ENCODE measurements around the gene WIPF3. TPM values are rescaled to one million over a fixed set of nuclear protein-coding genes. Genes with fewer than 3 reads are reported as not detected.
A peak's percentile ranks its signal among the peaks of the same experiment; 100 is the strongest.

WIPF3 gene
- polyA plus RNA-seq, 3 donors: 4.8 to 7.6 (median 5.8) TPM

- DNase-seq: no peak
These were observed 94.4 kb downstream of the WIPF3 start for GRCh38 chr7:29900745-29901144.

DNA sequence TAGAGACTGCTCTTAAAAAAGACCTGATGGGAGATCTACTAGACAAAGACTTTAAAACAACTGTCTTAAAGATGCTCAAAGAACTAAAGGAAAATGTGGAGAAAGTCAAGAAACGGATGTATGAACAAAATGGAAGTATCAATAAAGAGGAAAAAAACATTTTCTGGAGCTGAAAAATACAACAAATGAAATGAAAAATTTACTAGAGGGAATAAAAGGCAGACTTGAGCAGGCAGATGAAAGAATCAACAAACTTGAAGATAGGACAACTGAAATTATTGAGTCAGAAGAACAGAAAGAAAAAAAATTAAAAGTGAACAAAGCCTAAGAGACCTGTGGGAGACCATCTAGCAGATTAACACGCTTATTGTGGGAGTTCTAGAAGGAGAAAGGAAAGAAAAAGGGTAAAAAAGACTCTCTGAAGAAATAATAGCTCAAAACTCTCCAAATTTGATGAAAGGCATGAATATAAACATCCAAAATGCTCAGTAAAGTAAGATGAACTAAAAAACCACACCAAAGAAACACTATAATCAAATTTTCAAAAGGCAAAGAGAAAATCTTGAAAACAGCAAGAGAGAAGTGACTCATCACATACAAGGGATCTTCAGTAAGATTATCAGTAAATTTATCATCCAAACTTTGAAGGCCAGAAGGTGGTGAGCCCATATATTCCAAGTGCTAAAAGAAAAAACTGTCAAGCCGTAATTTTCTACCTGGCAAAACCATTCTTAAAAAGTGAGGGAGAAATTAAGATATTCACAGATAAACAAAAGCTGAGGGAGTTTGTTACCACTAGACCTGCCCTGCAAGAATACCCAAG is 100.1 kb downstream of the WIPF3 start:
- no peak for DNase-seq

DNA sequence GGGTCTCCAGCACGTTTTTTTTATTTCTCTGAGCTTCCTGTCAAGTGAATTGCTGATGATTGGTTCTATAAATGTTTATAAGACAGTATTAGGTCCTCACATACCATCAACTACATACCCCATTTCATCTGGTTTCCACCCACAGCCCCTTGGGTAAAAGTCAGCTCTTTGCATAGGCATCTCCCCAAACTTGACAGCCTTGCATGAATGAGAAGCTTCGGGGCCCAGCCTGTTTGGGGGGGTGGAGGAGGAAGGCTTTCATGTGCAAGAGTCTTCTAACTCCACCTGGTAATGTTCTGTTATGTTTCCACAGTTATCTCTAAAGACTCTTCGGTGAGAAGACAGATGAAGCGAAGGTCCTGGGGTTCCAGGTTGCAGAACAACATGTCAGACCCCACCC is 107.9 kb downstream of the WIPF3 start:
- no peak for DNase-seq

DNA sequence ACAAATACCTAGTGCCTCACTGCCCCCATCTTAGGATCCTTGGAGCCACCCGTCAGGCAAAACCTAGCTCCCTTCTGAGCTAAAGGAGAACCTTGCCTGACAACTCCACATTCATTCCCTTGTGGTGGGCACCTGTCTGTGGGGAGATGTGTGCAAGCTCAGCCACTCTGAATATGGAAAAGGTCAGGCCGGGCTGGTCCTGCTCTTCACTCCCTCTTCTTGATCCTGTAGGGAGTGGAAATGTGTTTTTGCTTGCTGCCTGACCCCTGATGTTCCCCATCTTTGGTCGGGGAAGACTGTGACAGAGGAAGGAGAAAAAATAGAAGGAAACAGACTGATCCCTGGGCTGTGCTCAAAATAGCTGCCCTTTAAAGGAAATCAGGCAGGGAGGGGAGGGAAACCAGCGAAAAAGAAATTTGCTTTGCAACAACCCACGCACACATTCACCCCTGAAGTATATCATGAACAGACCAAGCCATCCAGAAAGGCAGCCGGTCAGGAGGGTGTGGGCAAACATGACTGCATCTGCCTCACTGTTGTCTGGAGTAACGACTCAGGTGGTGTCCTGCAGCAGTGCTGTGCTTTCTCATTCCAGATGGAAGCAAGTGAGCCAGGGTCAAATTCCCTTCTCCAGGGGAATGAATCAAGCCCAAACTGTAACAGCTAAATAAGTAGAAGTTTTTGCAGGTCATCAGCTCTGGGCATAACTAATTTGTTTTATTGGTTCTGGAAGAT is 109.3 kb downstream of the WIPF3 start:
- DNase-seq: peak; percentile 48

DNA sequence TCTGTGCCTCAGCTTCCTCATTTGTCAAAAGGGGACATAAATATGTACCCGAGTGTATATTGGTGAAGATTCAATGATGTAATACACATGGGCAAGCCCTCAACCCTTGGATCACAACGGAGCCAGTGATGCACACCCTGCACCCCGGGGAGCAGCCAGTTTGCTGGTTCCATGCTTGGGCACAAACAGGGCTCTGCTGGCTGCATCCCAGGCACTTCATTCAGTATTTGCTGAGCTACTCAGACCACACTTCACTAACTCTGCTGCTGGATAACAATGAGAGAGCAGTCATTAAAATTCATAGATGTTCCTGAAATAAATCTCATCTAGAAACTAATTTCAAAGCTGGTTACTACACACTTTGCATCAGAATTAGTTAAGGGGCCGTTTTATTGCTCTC is 111.3 kb downstream of the WIPF3 start:
- no peak for DNase-seq

GRCh38 chr7:29918850-29919249 is 112.5 kb downstream of the WIPF3 start:
- no peak for DNase-seq

DNA sequence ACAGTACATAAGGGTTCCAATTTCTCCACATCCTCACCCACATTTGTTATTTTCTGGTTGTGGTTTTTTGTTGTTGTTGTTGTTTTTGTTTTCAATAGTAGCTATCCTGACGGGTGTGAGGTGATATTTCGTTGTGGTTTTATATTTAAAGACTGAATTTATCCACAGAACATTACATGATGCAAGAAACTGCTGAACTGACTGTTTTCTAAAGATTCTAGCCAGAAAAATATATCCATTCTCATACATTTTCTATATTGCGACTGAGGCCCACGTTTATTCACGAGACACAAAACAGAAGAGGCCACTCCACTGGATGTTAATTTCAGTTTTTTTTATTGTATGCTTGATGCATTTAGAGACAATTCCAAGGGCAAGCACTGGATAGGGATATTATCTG is 113.5 kb downstream of the WIPF3 start:
- DNase-seq: no peak

DNA sequence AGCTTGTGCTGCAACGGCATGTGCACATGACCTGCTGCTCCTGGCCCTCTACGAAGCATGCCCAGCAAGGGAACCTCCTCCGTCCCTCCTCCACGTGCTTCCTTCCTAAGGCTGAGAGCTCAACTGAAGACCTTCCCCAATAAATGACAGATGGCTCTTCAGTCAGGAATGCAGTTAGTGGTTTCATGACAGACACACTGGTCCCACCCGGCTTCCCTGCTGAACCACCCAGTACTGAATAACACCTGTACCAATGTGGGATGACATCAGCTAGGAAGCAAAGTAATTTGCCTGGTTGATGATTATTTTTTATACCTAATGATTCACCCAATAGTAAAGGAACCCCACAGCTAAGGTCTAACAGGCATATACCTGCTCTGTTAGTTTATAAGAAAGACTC is 114.2 kb downstream of the WIPF3 start:
- no peak for DNase-seq

- peak; percentile 40 for DNase-seq
These were observed 115.2 kb downstream of the WIPF3 start for GRCh38 chr7:29921404-29922010.

GRCh38 chr7:29922921-29923700 is 116.8 kb downstream of the WIPF3 start:
- DNase-seq: no peak

DNA sequence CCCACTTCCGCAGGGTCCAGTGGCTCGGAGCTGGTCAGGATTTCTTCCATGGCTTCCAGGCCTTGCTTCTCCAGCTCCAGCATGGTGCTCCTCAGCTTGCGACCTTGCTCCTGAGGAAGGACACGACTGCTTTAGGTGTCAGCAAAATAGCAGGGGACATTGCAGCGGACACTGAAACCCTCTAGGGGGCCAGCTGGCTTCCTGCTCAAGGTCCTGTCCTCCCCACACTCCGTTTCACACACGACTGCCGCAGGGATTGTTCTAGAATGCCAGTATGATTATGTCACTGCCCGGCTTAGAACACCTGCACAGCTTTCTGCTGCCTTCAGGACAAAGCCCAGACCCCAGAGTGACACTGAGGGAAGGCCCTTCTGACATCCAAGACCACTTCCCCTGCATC is 117.7 kb downstream of the WIPF3 start:
- DNase-seq: no peak

DNA sequence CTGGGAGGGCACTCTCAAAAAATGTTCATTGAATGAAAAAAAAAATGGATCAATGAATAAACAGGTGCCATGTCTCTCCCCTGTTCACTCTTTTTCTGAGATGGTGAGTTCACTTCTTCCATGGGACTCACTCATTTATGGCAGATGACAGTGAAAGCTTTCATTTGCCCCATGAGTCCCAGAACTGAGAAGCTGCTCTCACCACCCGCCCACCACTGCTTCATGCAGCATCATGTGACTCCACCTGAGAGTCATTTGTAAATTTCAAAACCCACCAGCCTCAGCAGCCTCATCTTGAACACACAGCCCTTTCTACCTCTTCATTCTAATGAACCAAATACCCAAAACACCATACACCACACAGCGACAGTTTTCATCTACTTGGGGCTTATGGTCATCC is 118.4 kb downstream of the WIPF3 start:
- no peak for DNase-seq

DNA sequence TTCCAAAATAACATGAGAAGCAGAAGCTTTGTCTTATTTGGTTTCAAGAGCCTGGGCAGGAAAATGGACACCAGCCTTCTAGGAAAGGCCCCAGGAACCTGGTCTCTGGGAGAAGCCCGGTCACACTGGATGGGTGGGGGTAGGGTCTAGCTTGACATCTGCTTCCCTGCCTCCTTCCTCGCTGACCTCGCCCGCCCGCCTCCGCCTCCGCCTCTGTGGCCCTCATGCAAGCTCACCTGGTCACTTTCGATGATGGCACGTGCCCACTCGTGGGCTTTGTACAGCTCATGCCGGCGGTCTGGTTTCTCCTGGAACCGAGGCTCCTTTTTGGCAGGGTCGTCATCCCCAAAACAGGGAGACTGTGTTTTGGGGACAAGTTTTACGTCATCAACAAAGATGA is 119.9 kb downstream of the WIPF3 start:
- no peak for DNase-seq

GRCh38 chr7:29926741-29927140 is 120.4 kb downstream of the WIPF3 start:
- DNase-seq: no peak

GRCh38 chr7:29929018-29929807 is 122.9 kb downstream of the WIPF3 start:
- DNase-seq: no peak

DNA sequence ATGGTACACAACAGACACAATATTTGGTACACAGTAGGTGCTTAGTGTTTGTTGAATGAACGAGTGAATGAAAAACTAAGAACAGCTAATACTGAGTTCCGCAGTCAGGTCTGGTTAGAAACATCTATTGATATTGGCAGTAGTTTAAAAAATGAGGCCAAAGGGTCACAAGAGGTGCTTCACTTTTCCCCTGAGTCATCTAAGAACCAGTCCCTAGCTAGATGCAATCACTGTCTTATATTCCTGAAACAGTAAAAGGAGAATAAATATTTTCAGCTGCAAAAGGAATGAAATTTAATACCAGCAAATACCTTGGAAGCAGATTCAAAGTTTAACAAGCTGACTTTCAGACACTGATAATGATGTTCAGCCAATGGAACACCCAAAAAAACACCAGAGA is 128.8 kb downstream of the WIPF3 start:
- no peak for DNase-seq

GRCh38 chr7:29937132-29937531 is 130.8 kb downstream of the WIPF3 start:
- no peak for DNase-seq

DNA sequence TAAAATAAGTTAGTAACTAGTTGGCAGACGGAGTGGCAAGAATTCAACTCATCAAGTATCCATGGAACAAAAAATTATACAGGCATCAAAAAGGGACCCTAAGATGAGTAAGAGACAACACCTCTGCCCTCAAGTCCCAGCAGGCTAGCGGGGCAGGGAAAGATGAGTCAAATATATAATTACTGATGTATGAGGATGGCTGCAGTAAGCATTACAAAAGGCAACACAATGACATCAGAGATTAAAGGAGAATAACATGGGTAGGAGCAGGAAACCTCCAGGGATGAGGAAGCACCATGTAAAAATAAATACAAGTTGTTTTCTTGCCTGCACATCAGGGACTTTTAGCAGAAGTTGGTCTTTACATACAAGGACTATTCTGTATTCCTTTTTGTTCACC is 133.9 kb downstream of the WIPF3 start:
- DNase-seq: no peak

- no peak for DNase-seq
These were observed 139.0 kb downstream of the WIPF3 start for GRCh38 chr7:29945259-29945809.

DNA sequence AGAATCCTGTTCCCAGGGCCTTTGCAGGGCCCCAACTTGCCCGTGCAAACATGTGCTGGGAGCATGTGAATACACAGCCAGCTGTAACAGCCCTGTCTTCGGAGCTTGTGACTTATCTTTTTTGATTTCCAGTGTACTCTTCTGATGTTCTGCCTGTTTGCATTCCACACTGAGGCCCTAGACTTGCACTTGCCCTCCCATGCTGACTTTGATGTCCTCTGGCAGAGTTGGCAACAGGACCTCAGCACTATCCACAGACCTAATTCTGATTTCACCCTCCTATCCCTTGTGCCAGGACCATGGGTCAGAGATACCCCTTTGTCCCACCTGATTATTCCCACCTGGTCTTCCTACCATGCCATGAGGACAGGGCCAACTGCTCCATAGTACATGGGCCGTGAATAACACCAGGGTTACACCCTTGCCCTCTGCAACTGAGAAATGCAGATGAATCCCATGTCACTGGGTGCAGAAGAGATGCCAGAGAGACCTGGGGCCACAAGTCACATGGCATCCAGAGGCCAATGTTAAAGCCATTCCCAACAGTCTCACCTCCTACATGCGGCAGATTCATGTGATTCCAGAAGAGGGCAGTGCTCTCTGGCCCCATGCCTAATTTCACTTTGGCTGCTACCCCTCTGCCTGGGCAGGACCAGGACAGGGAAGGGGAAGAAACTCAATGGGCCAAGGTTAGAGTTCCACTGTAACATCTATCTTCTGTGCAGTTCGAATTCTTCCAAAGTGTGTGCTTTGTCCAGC is 140.3 kb downstream of the WIPF3 start:
- no peak for DNase-seq
